IMR-90 (cell line): ENCODE results near the gene DZANK1. TPM values are rescaled to one million over a fixed set of nuclear protein-coding genes. Genes with fewer than 3 reads are reported as not detected.

Experiments used
- ATAC-seq: fragments of 200-7000 bp; cut with Tn5 transposase; 2 replicates; pipeline ENCODE4 v1.9.1; 2020; ENCODE audit warnings: low read depth, mild to moderate bottlenecking, moderate library complexity
- BruUV-seq: library from RNA; stranded (reverse); fragments of 400-500 nt; replicated peaks from 2 replicates; lab custom pipeline; 2021; lab: Mats Ljungman, UMichigan
- CTCF ChIA-PET: fragments of 300-600 bp; formaldehyde crosslinking; extraction: SDS; loops from one replicate; lab custom pipeline; 2021; ENCODE audit warnings: antibody characterized with exemption; lab: Yijun Ruan, JAX
- POLR2A ChIA-PET: fragments of 300-600 bp; sonication (Branson Sonifier 250); formaldehyde crosslinking; loops from one replicate; lab custom pipeline; 2022; ENCODE audit warnings: antibody characterized with exemption; ENCODE audit not compliant: unreplicated experiment; lab: Charles Lee
- DNase-seq: peaks from one replicate; pipeline ENCODE4 v3.0.0; 2013
- H2AFZ ChIP-seq: replicated peaks from 2 replicates; pipeline ENCODE3; 2013; ENCODE audit warnings: low read length, mild to moderate bottlenecking; ENCODE audit not compliant: poor library complexity
- H2AK5ac ChIP-seq: 2 replicates; pipeline ENCODE4 v1.6.1; 2013; ENCODE audit warnings: low read depth, low read length, inconsistent platforms
- H2AK9ac ChIP-seq: replicated peaks from 2 replicates; pipeline ENCODE3; 2013; ENCODE audit warnings: mild to moderate bottlenecking, low read depth, low read length, moderate library complexity; ENCODE audit not compliant: poor library complexity
- H2BK120ac ChIP-seq: 2 replicates; pipeline ENCODE4 v1.6.1; 2013; ENCODE audit warnings: low read depth, low read length, inconsistent platforms
- H2BK15ac ChIP-seq: 3 replicates; pipeline ENCODE4 v1.6.1; 2013; ENCODE audit warnings: low read depth, low read length, inconsistent platforms
- H2BK20ac ChIP-seq: 2 replicates; pipeline ENCODE4 v1.6.1; 2013; ENCODE audit warnings: low read depth, mild to moderate bottlenecking, inconsistent platforms, low read length, moderate library complexity
- H2BK5ac ChIP-seq: 2 replicates; pipeline ENCODE4 v1.6.1; 2013; ENCODE audit warnings: mild to moderate bottlenecking, low read depth, low read length, inconsistent platforms; ENCODE audit not compliant: poor library complexity, severe bottlenecking
- H3K14ac ChIP-seq: replicated peaks from 2 replicates; pipeline ENCODE4 v1.6.1; 2013; ENCODE audit warnings: low read depth, low read length, inconsistent platforms
- H3K18ac ChIP-seq: 2 replicates; pipeline ENCODE4 v1.6.1; 2013; ENCODE audit warnings: low read depth, low read length, control low read depth
- H3K23ac ChIP-seq: 2 replicates; pipeline ENCODE4 v1.6.1; 2013; ENCODE audit warnings: low read depth, low read length, inconsistent platforms
- H3K27ac ChIP-seq: 2 replicates; pipeline ENCODE4 v1.5.1; 2013; ENCODE audit warnings: mild to moderate bottlenecking, control low read depth, low read length; ENCODE audit not compliant: insufficient read depth
- H3K27me3 ChIP-seq: 2 replicates; pipeline ENCODE4 v1.6.1; 2013; ENCODE audit warnings: low read length; ENCODE audit not compliant: control insufficient read depth, insufficient read depth
- H3K36me3 ChIP-seq: 2 replicates; pipeline ENCODE4 v1.6.1; 2013; ENCODE audit warnings: low read length, mixed read lengths; ENCODE audit not compliant: control insufficient read depth, insufficient read depth
- H3K4ac ChIP-seq: 2 replicates; pipeline ENCODE4 v1.6.1; 2013; ENCODE audit warnings: low read depth, low read length, inconsistent platforms
- H3K4me1 ChIP-seq: 2 replicates; pipeline ENCODE4 v1.6.1; 2013; ENCODE audit warnings: low read length, mixed read lengths; ENCODE audit not compliant: control insufficient read depth, insufficient read depth
- H3K4me2 ChIP-seq: 2 replicates; pipeline ENCODE4 v1.6.1; 2013; ENCODE audit warnings: low read depth, mild to moderate bottlenecking, control low read depth, low read length, moderate library complexity
- H3K4me3 ChIP-seq: 2 replicates; pipeline ENCODE4 v1.5.1; 2013; ENCODE audit warnings: low read depth, mild to moderate bottlenecking, control low read depth, low read length, moderate library complexity; ENCODE audit not compliant: insufficient read depth
- H3K56ac ChIP-seq: 2 replicates; pipeline ENCODE4 v1.6.1; 2013; ENCODE audit warnings: low read length, inconsistent platforms; ENCODE audit not compliant: insufficient read depth; ENCODE audit errors: extremely low read depth
- H3K79me1 ChIP-seq, 2 experiments: 2 replicates each; pipeline ENCODE4 v1.6.1; 2013; ENCODE audit warnings: low read length in 2 of 2, inconsistent platforms in 1 of 2, low read depth in 1 of 2
- H3K9ac ChIP-seq: 2 replicates; pipeline ENCODE4 v1.6.1; 2013; ENCODE audit warnings: low read depth, low read length, control low read depth
- H3K9me1 ChIP-seq: 2 replicates; pipeline ENCODE4 v1.6.1; 2013; ENCODE audit warnings: low read length, inconsistent platforms; ENCODE audit not compliant: insufficient read depth
- H3K9me3 ChIP-seq: 2 replicates; pipeline ENCODE4 v1.6.1; 2013; ENCODE audit warnings: low read length; ENCODE audit not compliant: control insufficient read depth, insufficient read depth
- H4K20me1 ChIP-seq: 2 replicates; pipeline ENCODE4 v1.6.1; 2013; ENCODE audit warnings: low read length, inconsistent platforms; ENCODE audit not compliant: insufficient read depth
- H4K5ac ChIP-seq: 2 replicates; pipeline ENCODE4 v1.6.1; 2013; ENCODE audit warnings: mild to moderate bottlenecking, low read depth, low read length, control low read depth
- H4K8ac ChIP-seq, 2 experiments: 2 replicates each; pipeline ENCODE4 v1.6.1; 2013; ENCODE audit warnings: low read depth in 2 of 2, low read length in 2 of 2, control low read depth in 1 of 2, inconsistent platforms in 1 of 2
- H4K91ac ChIP-seq: 2 replicates; pipeline ENCODE4 v1.6.1; 2013; ENCODE audit warnings: low read depth, low read length, inconsistent platforms; ENCODE audit not compliant: insufficient read depth
- BHLHE40 ChIP-seq: fragments of 150-350 bp; IDR thresholded peaks from 2 replicates; pipeline ENCODE4 v1.6.1; 2016; ENCODE audit warnings: mild to moderate bottlenecking, low read depth, low read length
- CEBPB ChIP-seq: IDR thresholded peaks from 2 replicates; pipeline ENCODE4 v1.6.1; 2012; ENCODE audit warnings: low read depth, low read length, improper control_type of control experiment
- CHD1 ChIP-seq: IDR thresholded peaks from 2 replicates; pipeline ENCODE4 v1.6.1; 2012; ENCODE audit warnings: low read depth, low read length, improper control_type of control experiment
- FOS ChIP-seq: fragments of 150-350 bp; IDR thresholded peaks from 2 replicates; pipeline ENCODE4 v1.6.1; 2016; ENCODE audit warnings: low read depth, low read length
- MAFK ChIP-seq: IDR thresholded peaks from 2 replicates; pipeline ENCODE4 v1.6.1; 2012; ENCODE audit warnings: low read depth, low read length, improper control_type of control experiment
- MAZ ChIP-seq: IDR thresholded peaks from 2 replicates; pipeline ENCODE4 v1.6.1; 2012; ENCODE audit warnings: low read depth, mild to moderate bottlenecking, low read length, improper control_type of control experiment, moderate library complexity, borderline replicate concordance
- MXI1 ChIP-seq: IDR thresholded peaks from 2 replicates; pipeline ENCODE4 v1.6.1; 2012; ENCODE audit warnings: low read depth, mild to moderate bottlenecking, low read length, moderate library complexity, borderline replicate concordance
- NFE2L2 ChIP-seq: fragments of 150-350 bp; IDR thresholded peaks from 2 replicates; pipeline ENCODE4 v1.6.1; 2016; ENCODE audit warnings: low read depth, mild to moderate bottlenecking, low read length
- POLR2A ChIP-seq: IDR thresholded peaks from 2 replicates; pipeline ENCODE4 v1.6.1; 2012; ENCODE audit warnings: mild to moderate bottlenecking, low read depth, low read length
- RAD21 ChIP-seq: IDR thresholded peaks from 2 replicates; pipeline ENCODE4 v1.6.1; 2012; ENCODE audit warnings: low read length, improper control_type of control experiment
- RCOR1 ChIP-seq: IDR thresholded peaks from 2 replicates; pipeline ENCODE4 v1.6.1; 2012; ENCODE audit warnings: mild to moderate bottlenecking, low read length, improper control_type of control experiment; ENCODE audit not compliant: insufficient replicate concordance
- RFX5 ChIP-seq: IDR thresholded peaks from 2 replicates; pipeline ENCODE4 v1.8.0; 2012; ENCODE audit warnings: low read depth, mild to moderate bottlenecking, low read length, moderate library complexity
- SMC3 ChIP-seq: fragments of 150-350 bp; IDR thresholded peaks from 2 replicates; pipeline ENCODE4 v1.6.1; 2016; ENCODE audit warnings: low read depth, mild to moderate bottlenecking, antibody characterized with exemption, low read length, moderate library complexity
- dilution Hi-C: fragments of 300-500 bp; cut with HindIII; formaldehyde crosslinking; loops from one replicate; pipeline ENCODE4 v1.14.3; 2018; ENCODE audit warnings: low sequenced_read_pairs; ENCODE audit not compliant: unreplicated experiment
- in situ Hi-C: fragments of 300-500 bp; cut with MboI; formaldehyde crosslinking; loops from 3 replicates; pipeline ENCODE4 v1.14.3; 2019; ENCODE audit warnings: low sequenced_read_pairs, inconsistent platforms, mixed read lengths
- intact Hi-C: fragments of 100-400 bp; cut with micrococcal nuclease; formaldehyde crosslinking; loops from 2 replicates; pipeline ENCODE4 v1.10.0; 2022
- polyA plus RNA-seq, 3 experiments: library from polyadenylated mRNA; depleted of rRNA; stranded (reverse); fragments of >200 nt; gene quantifications; 2 replicates each; pipeline ENCODE4 v1.2.3, GENCODE V29; 2012; ENCODE audit warnings: low replicate concordance in 1 of 3
- total RNA-seq: library from RNA; depleted of rRNA; stranded (reverse); fragments of >200 nt; gene quantifications from 2 replicates; pipeline ENCODE4 v1.2.3, GENCODE V29; 2012
- TF ChIP-seq, protein P1 (sequence below): fragments of 150-350 bp; IDR thresholded peaks from 2 replicates; pipeline ENCODE4 v1.6.1; 2016; ENCODE audit warnings: low read depth, mild to moderate bottlenecking, low read length, moderate library complexity, borderline replicate concordance

The DZANK1 gene
- total and polyA plus RNA-seq, 2 of the 4 experiments (the other 2 are of a cell fraction), result 0.54 to 1.1 TPM

DNA sequence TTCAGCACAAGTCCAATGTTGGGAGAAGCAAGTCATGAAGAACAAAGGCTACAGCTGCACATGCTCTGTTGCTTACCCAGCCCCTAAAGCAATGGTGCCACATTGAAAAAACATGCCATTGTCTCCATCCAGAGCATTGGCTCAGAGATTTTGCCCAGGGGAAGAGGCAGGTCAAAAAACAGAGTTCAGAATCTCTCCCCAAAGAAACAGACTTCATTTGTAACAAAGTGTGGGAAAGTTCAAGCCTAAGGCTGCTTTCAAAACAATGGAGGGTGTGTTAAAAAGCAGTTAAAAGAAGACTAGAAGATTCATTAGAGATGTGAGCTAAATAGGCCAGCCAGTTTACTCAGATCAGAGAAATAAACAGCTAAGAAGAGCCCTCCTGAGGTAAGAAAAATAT is 63.6 kb downstream of the DZANK1 start:
- CTCF ChIA-PET, result no interaction called here

More for the DNA sequence above, 63.6 kb downstream of the DZANK1 start:
- no peak for TF ChIP-seq RCOR1
- no peak for TF ChIP-seq CEBPB
- TF ChIP-seq, protein P1, sequence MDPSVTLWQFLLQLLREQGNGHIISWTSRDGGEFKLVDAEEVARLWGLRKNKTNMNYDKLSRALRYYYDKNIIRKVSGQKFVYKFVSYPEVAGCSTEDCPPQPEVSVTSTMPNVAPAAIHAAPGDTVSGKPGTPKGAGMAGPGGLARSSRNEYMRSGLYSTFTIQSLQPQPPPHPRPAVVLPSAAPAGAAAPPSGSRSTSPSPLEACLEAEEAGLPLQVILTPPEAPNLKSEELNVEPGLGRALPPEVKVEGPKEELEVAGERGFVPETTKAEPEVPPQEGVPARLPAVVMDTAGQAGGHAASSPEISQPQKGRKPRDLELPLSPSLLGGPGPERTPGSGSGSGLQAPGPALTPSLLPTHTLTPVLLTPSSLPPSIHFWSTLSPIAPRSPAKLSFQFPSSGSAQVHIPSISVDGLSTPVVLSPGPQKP, result no peak
- no peak for TF ChIP-seq RAD21
- no peak for TF ChIP-seq NFE2L2
- no peak for TF ChIP-seq POLR2A
- no peak for TF ChIP-seq RFX5
- no peak for TF ChIP-seq SMC3
- no peak for TF ChIP-seq CHD1
- no peak for TF ChIP-seq MXI1
- no peak for TF ChIP-seq BHLHE40
- no peak for TF ChIP-seq MAZ
- no peak for TF ChIP-seq MAFK
- no peak for TF ChIP-seq FOS
- no peak overlapping the region for H3K23ac ChIP-seq
- H4K5ac ChIP-seq, result no peak overlapping the region
- 0 out of 2 replicates have a peak, but pooled peaks cover 3% of the 10 kb centered on the region for H3K9me1 ChIP-seq
- H2BK15ac ChIP-seq, result no peak overlapping the region
- H3K4me1 ChIP-seq, result no peaks in the 10 kb centered on the region
- POLR2A ChIA-PET, result interaction anchor here (0.5 kb wide), 1 partner anchor 141 kb away, joined by 7 read pairs; no protein-coding TSS in a partner anchor
- dilution Hi-C loops (no loop called here), in situ Hi-C loops (no loop called here), intact Hi-C loops (no loop called here)
- H3K27ac ChIP-seq, result no peak overlapping the region
- no peaks in the 10 kb centered on the region for H3K79me1 ChIP-seq
- H4K20me1 ChIP-seq, result no peaks in the 10 kb centered on the region
- no peak overlapping the region for H3K4me2 ChIP-seq
- H3K4me3 ChIP-seq, result no peak overlapping the region
- no peak overlapping the region for H2BK20ac ChIP-seq
- no peak overlapping the region for H4K8ac ChIP-seq
- no peak overlapping the region for H2BK5ac ChIP-seq
- no peak overlapping the region for H3K18ac ChIP-seq
- no peak overlapping the region for H4K91ac ChIP-seq
- H3K9ac ChIP-seq, result no peak overlapping the region
- no peak overlapping the region for H3K14ac ChIP-seq
- no TSS peak for BruUV-seq
- H2AFZ ChIP-seq, result no peak overlapping the region
- DNase-seq (no peak), ATAC-seq (no peak)
- H3K9me3 ChIP-seq, result no peaks in the 10 kb centered on the region
- H2BK120ac ChIP-seq, result no peak overlapping the region
- H3K4ac ChIP-seq, result no peak overlapping the region
- H3K56ac ChIP-seq, result no peak overlapping the region
- no peaks in the 10 kb centered on the region for H3K27me3 ChIP-seq
- H2AK9ac ChIP-seq, result no peak overlapping the region
- H2AK5ac ChIP-seq, result no peak overlapping the region
- H3K36me3 ChIP-seq, result no peaks in the 10 kb centered on the region
